Measurements from ENCODE around the gene EFEMP2.

The EFEMP2 gene

GRCh38 chr11:65903068-65903481, 30.5 kb upstream of the EFEMP2 start:
- TF ChIP-seq RARB (CRISPR knock-in tag; IDR thresholded peaks at IDR 0.05) (no peak), PPARA (CRISPR knock-in tag; IDR thresholded peaks at IDR 0.05; ENCODE audit: borderline replicate concordance) (no peak), ZFP30 (CRISPR knock-in tag; IDR thresholded peaks at IDR 0.05) (no peak), SNAI2 (CRISPR knock-in tag; IDR thresholded peaks at IDR 0.05) (no peak), OSR1 (CRISPR knock-in tag; IDR thresholded peaks at IDR 0.05) (no peak), CREB5 (CRISPR knock-in tag; IDR thresholded peaks at IDR 0.05; ENCODE audit: low read depth) (no peak), CSRNP3 (CRISPR knock-in tag; IDR thresholded peaks at IDR 0.05) (no peak), ZFP3 (CRISPR knock-in tag; IDR thresholded peaks at IDR 0.05) (no peak), ZNF565 (CRISPR knock-in tag; conservative IDR thresholded peaks at IDR 0.05; ENCODE audit: low read depth) (no peak), ESRRG (CRISPR knock-in tag; IDR thresholded peaks at IDR 0.05) (no peak), ZNF70 (CRISPR knock-in tag; IDR thresholded peaks at IDR 0.05) (no peak), PATZ1 (CRISPR knock-in tag; IDR thresholded peaks at IDR 0.05; ENCODE audit: borderline replicate concordance) (no peak), BACH2 (CRISPR knock-in tag; IDR thresholded peaks at IDR 0.05; ENCODE audit: borderline replicate concordance) (no peak), TSHZ2 (CRISPR knock-in tag; IDR thresholded peaks at IDR 0.05) (no peak), ISL1 (CRISPR knock-in tag; IDR thresholded peaks at IDR 0.05) (no peak)
- peak; percentile 41 for ATAC-seq

- TF ChIP-seq PATZ1 (CRISPR knock-in tag; IDR thresholded peaks at IDR 0.05; ENCODE audit: borderline replicate concordance) (no peak), ARNTL (CRISPR knock-in tag; IDR thresholded peaks at IDR 0.05; ENCODE audit: borderline replicate concordance, low read depth) (no peak), ZNF70 (CRISPR knock-in tag; IDR thresholded peaks at IDR 0.05) (no peak), ZFP30 (CRISPR knock-in tag; IDR thresholded peaks at IDR 0.05) (no peak), ZFP3 (CRISPR knock-in tag; IDR thresholded peaks at IDR 0.05) (no peak), CREB5 (CRISPR knock-in tag; IDR thresholded peaks at IDR 0.05; ENCODE audit: low read depth) (no peak), TCF4 (CRISPR knock-in tag; IDR thresholded peaks at IDR 0.05; ENCODE audit: borderline replicate concordance) (no peak), PPARA (CRISPR knock-in tag; IDR thresholded peaks at IDR 0.05; ENCODE audit: borderline replicate concordance) (no peak), GLIS3 (CRISPR knock-in tag; IDR thresholded peaks at IDR 0.05) (no peak), ZNF565 (CRISPR knock-in tag; conservative IDR thresholded peaks at IDR 0.05; ENCODE audit: low read depth) (no peak), OSR1 (CRISPR knock-in tag; IDR thresholded peaks at IDR 0.05) (no peak), RARB (CRISPR knock-in tag; IDR thresholded peaks at IDR 0.05) (no peak), TSHZ2 (CRISPR knock-in tag; IDR thresholded peaks at IDR 0.05) (no peak), ZNF8 (CRISPR knock-in tag; IDR thresholded peaks at IDR 0.05) (no peak), ISL1 (CRISPR knock-in tag; IDR thresholded peaks at IDR 0.05) (no peak), ESRRG (CRISPR knock-in tag; IDR thresholded peaks at IDR 0.05) (no peak), ZC3H10 (CRISPR knock-in tag; IDR thresholded peaks at IDR 0.05) (no peak), TOX (CRISPR knock-in tag; IDR thresholded peaks at IDR 0.05; ENCODE audit: borderline replicate concordance) (no peak), SNAI2 (CRISPR knock-in tag; IDR thresholded peaks at IDR 0.05) (no peak)
- ATAC-seq, result no peak
These were observed 28.2 kb upstream of the EFEMP2 start for GRCh38 chr11:65900899-65901180.
